HepG2 (cell line): ENCODE measurements around the gene LSM2. TPM values are rescaled to one million over a fixed set of nuclear protein-coding genes. Genes with fewer than 3 reads are reported as not detected.

Experiments
- ARID5B ChIP-seq: IDR thresholded peaks from 2 replicates; pipeline ENCODE4 v1.4.0; 2020; ENCODE audit warnings: mild to moderate bottlenecking, missing genetic modification reagents
- EEA1 ChIP-seq: sonication (generic); formaldehyde crosslinking; IDR thresholded peaks from 2 replicates; pipeline ENCODE4 v1.5.1; 2020; ENCODE audit warnings: mild to moderate bottlenecking, missing genetic modification reagents, borderline replicate concordance
- GABPB1 ChIP-seq: IDR thresholded peaks from 2 replicates; pipeline ENCODE4 v1.6.1; 2016; ENCODE audit warnings: mild to moderate bottlenecking, missing genetic modification reagents, moderate library complexity, missing compliant biosample characterization
- HNF1B ChIP-seq: sonication (generic); formaldehyde crosslinking; IDR thresholded peaks from 2 replicates; pipeline ENCODE4 v1.5.1; 2020; ENCODE audit warnings: mild to moderate bottlenecking, moderate library complexity, missing genetic modification reagents
- IKZF5 ChIP-seq: IDR thresholded peaks from 2 replicates; pipeline ENCODE4 v1.6.1; 2018; ENCODE audit warnings: missing genetic modification reagents, mild to moderate bottlenecking, missing compliant biosample characterization
- polyA plus RNA-seq, 8 experiments: library from polyadenylated mRNA; depleted of rRNA in 3 of 8; stranded (reverse) in 7 of 8; unstranded in 1 of 8; fragments of >200 nt; fragmentation: Illumina TruSeq in 4 of 8; extraction: Trizol in 4 of 8; gene quantifications; 2 replicates each; pipeline versions ENCODE4 v1.2.1 to v1.2.3, GENCODE V29; 2011 to 2016; ENCODE audit warnings: low read depth in 4 of 8, missing spikeins in 1 of 8, mixed read lengths in 1 of 8; ENCODE audit not compliant: insufficient read depth in 1 of 8
- total RNA-seq, 5 experiments: library from RNA; depleted of rRNA; stranded (reverse); fragments of >200 nt; fragmentation: Illumina TruSeq; extraction: Trizol; gene quantifications; 2 replicates each; pipeline ENCODE4 v1.2.3, GENCODE V29; 2016; ENCODE audit warnings: low read depth in 1 of 5

LSM2 gene
- total and polyA plus RNA-seq, 2 of the 13 experiments (the other 11 are each of a cell fraction or from before 2014, with no cell fraction given) = 69.4 to 90.5 TPM

GRCh38 chr6:31778193-31778592, 28.6 kb downstream of the LSM2 start (continued):
- TF ChIP-seq ARID5B (CRISPR knock-in tag) (0 out of 2 replicates have a peak, but pooled peaks have one; percentile 19), IKZF5 (CRISPR knock-in tag) (0 out of 2 replicates have a peak, but pooled peaks have one; percentile 23), EEA1 (CRISPR knock-in tag) (0 out of 2 replicates have a peak, but pooled peaks have one; percentile 41), HNF1B (0 out of 2 replicates have a peak, but pooled peaks have one; percentile 26), GABPB1 (0 out of 2 replicates have a peak, but pooled peaks have one; percentile 7)
